GM06990 (cell line): ENCODE results near the gene DSG1.

Experiments
- DNase-seq: peaks from one replicate; pipeline ENCODE4 v3.0.0-alpha.2; 2011; ENCODE audit not compliant: insufficient read length; ENCODE audit errors: extremely low read depth
- H3K27me3 ChIP-seq: replicated peaks from 2 replicates; pipeline ENCODE4 v1.6.0; 2011; ENCODE audit warnings: low read length; ENCODE audit not compliant: control insufficient read depth, insufficient read depth
- H3K36me3 ChIP-seq: 2 replicates; pipeline ENCODE4 v1.5.1; 2011; ENCODE audit warnings: low read length; ENCODE audit not compliant: control insufficient read depth, insufficient read depth
- H3K4me3 ChIP-seq: replicated peaks from 2 replicates; pipeline ENCODE4 v1.5.1; 2011; ENCODE audit warnings: low read depth, mild to moderate bottlenecking, control low read depth, low read length
- CTCF ChIP-seq: IDR thresholded peaks from 2 replicates; pipeline ENCODE4 v1.5.1; 2011; ENCODE audit warnings: low read length, control low read depth, mild to moderate bottlenecking, inconsistent platforms; ENCODE audit not compliant: insufficient read depth, poor library complexity, severe bottlenecking

The DSG1 gene

GRCh38 chr18:31317860-31318259 lies at the start of gene DSG1:
Gene DSG1 (plus strand): TSS chr18:31318160. CDS start chr18:31318301, 141 bp downstream.
- Histone ChIP-seq H3K36me3 (no peaks in the 10 kb centered on the region), H3K27me3 (no peaks in the 10 kb centered on the region), H3K4me3 (no peak within 1 kb of the TSS)
- DNase-seq = no peak
- TF ChIP-seq CTCF = no peak

GRCh38 chr18:31268985-31269406 lies 49.0 kb upstream of the DSG1 start:
- DNase-seq = no peak

GRCh38 chr18:31269566-31269965 lies 48.4 kb upstream of the DSG1 start:
- Histone ChIP-seq H3K36me3 (no peaks in the 10 kb centered on the region), H3K27me3 (no peaks in the 10 kb centered on the region), H3K4me3 (no peak overlapping the region)
- no peak for DNase-seq
- TF ChIP-seq CTCF = no peak

More at GRCh38 chr18:31268985-31269406, 49.0 kb upstream of the DSG1 start:
- H3K4me3 ChIP-seq = no peak overlapping the region
- H3K27me3 ChIP-seq = no peaks in the 10 kb centered on the region
- no peak for TF ChIP-seq CTCF
- H3K36me3 ChIP-seq = no peaks in the 10 kb centered on the region

GRCh38 chr18:31270578-31270977 lies 47.4 kb upstream of the DSG1 start:
- Histone ChIP-seq H3K27me3 (no peaks in the 10 kb centered on the region), H3K4me3 (no peak overlapping the region), H3K36me3 (no peaks in the 10 kb centered on the region)
- TF ChIP-seq CTCF = no peak
- no peak for DNase-seq

- TF ChIP-seq CTCF = no peak
- no peak for DNase-seq
- H3K4me3 ChIP-seq = no peak overlapping the region
- H3K27me3 ChIP-seq = no peaks in the 10 kb centered on the region
- no peaks in the 10 kb centered on the region for H3K36me3 ChIP-seq
These were observed 44.0 kb upstream of the DSG1 start for GRCh38 chr18:31273812-31274527.
